Non-pigmented ciliary epithelial cell (primary cell): ENCODE results near the gene GPR183.
A peak's percentile ranks its signal among the peaks of the same experiment; 100 is the strongest.

Experiments
- DNase-seq: peaks from one replicate; pipeline ENCODE4 v3.0.0-alpha.2; 2010; ENCODE audit warnings: low read depth

GPR183 gene, protein sequence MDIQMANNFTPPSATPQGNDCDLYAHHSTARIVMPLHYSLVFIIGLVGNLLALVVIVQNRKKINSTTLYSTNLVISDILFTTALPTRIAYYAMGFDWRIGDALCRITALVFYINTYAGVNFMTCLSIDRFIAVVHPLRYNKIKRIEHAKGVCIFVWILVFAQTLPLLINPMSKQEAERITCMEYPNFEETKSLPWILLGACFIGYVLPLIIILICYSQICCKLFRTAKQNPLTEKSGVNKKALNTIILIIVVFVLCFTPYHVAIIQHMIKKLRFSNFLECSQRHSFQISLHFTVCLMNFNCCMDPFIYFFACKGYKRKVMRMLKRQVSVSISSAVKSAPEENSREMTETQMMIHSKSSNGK

DNA sequence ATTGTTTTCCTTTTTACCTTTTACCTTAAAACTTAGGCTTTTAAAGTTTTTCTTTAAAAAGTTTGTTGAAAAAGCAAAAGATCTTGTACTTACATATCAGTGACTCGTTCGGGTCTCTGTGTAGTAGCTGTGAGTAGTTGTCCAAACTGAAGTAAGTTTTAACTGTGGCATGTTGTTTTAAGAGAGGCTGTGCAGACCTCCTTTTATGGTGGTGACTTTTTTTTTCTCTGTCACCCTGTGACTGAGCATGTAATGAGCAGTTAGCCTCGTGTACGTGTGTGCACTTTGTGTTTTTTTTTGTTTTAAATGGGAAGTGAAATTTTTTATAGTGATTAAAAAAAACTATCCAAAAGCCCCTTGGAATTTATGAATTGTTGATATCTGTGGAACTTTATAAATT lies at the start of gene GPR183:
Gene GPR183, minus strand, starts transcription at position 153 of the 400 bp plus-strand sequence. CDS start 11,254 bp downstream, outside the sequence.
- no peak for DNase-seq

DNA sequence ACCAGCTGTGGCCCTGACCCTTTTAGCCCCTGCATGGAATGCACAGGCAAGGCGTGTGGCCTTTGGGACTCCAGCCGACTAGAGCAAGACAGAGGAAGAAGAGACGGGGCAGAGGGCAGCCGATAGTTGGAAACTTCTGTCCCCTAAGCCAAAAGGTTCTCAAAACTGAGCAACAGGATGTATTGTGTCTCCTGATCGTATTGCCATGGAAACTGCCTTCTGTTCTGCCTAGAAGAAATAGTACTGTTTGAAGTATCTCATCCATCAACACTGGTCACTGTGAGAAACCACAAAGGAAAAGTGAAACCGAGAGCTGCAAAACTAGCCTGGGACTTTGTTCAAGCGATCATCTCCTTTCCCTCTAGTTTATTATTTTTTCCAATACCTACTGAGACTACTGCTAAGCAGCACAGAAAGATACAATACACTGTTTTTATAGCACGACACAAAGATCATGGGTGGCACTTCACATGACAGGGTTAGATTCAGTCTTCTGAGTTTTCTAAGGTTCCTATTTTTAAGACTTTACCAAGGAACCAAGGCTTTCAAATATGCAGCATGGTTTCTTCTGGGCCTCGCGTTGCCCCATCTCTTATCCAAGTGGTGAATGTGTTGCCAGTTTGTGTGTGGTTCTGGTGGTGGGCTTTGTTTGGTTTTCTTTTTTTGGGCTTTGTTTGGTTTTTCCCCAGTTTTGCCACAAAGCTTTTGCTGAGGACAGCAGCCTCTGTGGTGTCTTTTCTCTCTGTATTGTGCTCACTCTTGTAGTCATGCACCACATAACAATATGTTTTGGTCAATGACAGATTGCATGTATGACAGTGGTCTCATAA lies 49.3 kb upstream of the GPR183 start:
- peak; percentile 70 for DNase-seq

DNA sequence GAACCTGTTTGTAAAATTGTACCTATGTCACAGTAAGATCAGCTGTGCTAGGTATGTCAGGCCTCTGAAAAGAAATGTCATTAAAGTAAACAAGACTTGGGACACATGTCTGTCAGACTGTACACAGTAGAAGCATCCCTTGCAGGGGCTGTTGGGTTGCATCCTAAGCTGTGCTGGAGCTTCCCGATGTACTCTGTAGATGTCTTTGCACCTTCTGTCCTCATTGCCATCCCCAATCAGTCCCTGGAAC lies 48.7 kb upstream of the GPR183 start:
- DNase-seq: no peak

DNA sequence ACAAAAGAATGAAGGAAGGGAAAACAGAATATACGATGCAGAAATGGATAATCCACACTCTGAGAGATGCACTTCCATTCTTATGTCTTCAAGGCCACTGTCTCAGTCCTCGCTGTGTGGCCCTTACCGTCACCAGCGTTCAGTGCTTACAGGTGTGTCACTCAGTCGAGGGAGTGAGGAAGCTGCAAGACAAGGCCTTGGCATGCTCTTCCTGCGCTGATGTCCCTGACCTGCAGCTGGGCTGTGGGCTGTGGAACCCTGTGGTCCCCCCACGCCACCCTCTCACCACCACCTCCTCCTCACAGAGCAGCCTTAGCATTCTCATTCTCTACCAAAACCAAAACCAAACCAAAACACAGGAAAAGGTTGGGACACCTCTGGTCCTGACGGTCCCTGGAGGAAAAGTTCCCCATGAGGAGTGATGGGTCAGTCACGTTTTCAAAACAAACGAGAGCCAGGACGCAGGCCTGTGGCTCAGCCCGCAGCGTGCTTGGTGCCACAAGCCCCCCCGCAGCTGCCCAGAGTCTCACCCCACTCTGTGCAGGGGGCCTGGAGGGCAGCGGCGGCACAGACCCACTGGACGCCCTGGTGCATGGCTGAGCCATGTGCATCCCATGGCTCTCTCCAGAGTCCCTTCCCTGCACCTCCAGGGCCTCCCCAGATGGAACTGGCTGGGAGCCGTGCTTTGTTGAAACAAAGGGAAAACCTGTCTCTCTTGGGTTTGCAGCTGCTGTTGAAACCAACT lies 48.2 kb upstream of the GPR183 start:
- DNase-seq: no peak

DNA sequence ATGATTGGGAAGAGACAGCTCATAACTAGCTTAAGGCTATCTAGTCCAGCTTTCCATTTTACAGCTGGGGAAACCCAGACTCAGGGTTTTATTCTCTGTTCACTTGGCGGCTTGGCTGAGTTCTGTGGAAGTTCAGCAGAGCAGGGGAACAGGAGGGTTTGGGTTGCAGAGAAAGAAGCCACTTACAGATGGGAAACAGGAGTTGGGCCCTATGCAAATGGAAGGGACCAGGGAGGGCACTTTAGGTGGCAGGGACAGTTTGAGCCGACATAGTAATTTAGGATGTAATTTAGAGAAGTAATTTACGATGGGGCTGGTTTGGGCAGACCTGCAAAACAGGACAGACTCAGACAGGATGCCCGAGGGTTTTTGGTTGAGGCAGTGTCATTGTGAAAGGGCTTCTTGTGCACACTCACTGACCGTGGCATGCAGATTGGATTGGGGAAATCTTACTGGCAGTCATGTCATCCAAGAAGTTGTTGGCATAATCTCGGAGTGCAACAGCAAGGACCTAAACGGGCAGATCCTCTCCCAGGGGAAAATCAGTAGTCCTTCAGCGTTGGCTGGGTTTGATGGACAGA lies 47.3 kb upstream of the GPR183 start:
- DNase-seq: no peak

DNA sequence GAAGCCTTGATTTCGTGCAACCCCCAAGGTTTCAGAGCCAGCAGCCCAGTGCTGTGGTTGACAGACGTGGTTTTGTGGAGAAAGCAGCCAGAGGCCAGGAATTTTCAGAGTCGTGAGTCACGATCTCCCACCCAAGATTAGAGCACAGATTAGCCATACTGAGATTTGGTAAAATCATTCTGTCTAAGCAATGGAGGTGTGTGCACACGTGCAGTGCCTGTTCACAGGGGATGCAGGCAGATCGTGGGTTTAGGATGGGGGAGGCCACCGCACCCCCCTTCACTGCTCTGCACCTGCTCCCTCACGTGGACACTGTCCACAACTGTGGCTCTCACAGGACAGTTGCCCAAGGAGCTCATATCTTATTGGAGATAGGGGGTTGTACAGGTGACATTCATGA lies 46.6 kb upstream of the GPR183 start:
- DNase-seq: peak; percentile 11

DNA sequence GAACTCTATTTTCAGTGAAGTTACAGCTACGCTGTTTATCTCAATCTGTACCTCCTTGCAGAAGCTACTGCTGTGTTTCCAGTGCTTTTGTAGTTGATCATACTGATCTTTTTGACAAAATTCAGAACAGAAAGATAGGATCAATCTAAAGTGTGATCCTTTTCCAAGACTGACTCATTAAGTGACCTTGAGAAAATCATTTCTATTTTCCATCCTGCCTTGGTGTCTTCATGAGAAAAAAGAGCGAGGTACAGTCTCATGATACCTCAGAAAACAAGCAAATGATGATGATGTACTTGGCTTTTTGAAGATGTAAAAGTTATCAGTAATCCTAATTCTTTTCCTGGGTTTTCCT lies 46.0 kb upstream of the GPR183 start:
- DNase-seq: no peak

DNA sequence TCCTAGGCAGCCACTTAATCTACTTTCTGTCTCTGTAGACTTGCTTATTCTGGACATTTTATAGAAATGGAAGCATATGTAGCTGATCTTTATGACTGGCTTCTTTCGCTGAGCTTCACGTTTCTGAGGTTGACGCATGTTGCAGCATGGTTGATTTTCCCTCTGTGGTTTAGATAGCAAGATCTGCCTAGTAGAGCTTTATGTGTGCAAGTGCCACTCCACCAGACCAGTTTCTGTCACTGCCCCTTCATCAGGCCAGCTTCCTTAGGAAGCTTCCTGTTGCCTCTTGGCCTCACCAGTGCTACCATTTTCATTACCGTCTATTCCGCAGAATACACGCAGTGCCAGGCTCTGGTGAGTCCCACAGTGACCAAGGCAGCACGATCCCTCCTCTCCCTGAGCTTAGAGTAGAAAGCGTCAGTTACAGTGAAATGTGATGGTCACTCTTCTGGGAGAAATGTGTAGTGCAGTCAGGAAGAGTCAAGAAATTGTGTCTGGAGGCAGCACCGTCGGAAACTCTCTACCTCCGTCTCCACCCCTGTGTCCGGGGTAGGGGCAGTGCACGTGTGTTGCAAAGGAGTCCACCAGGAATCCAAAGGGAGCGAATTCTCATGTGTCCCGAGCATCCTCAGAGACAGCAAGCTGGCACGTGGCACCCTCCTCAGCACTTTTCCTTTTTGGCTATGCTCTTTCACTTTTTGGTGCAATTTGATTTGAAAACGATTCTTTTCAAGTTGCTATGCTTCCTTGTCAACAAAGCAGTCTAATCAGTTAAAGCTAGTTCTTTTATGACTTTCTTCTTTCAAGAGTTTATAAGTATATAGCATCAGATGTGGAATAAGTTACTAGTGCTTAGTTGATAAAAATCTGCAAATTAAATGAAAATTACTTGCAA lies 45.4 kb upstream of the GPR183 start:
- no peak for DNase-seq

DNA sequence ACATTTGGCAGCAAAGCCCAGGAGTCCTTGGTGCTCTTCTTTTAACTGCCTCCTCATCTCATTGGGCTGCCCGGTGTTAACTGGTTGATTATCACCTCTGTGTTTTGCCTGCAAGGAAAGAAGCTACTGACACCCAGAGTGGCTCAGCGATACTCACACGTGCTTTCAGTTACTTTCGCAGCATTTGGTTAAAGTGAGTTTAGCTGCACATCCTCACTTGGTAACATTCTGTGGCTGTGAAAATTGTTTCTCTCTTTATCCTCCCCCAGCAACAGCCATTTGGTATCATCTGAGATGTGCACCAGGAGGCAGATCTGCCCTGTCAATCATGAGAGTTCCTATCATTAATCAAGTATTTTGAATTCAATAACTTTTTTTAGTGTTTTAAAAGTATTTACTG lies 44.6 kb upstream of the GPR183 start:
- DNase-seq: no peak

DNA sequence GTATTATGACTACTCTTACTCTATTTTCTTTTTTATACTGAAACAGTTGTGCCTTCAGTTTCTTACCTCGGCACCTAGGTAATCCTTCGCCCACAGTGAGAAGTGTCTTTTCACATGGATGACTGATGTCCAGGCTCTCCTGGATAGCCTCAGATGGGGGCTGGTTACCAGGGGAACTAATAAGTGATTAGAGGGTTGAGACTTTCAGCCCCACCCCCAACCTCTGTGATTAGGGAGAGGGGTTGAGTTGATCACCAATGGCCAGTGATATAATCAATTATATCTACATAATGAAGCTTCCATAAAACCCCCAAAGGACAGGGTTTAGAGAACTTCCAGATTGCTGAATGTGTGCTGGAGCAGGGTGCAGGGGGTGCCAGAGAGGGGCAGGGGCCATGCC lies 43.0 kb upstream of the GPR183 start:
- no peak for DNase-seq

DNA sequence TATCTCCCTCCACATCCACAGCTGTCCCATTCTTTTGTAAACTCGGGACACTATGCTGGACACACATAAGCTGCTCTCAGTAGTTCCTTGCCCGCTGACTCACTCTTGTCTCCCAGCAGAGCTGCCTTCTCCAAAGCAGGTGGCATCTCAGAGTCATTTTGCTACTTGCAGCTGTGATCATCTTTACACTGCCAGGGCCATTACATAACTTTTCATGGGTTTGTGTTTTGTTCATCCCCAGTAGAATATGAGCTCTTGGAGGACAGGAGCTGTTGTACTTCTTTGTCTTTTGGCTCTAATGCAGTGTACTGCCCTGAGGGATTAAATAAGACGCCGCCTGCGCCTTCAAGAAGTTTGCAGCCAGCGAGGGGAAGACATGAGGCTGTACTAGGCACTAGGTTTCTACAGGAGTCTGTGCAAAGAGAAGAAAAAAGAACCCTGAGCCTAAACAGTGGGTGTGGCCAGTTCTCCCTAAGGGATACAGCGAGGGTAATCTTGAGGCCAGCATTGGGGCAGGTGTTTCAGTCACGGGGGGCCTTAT lies 40.8 kb upstream of the GPR183 start:
- DNase-seq: no peak

DNA sequence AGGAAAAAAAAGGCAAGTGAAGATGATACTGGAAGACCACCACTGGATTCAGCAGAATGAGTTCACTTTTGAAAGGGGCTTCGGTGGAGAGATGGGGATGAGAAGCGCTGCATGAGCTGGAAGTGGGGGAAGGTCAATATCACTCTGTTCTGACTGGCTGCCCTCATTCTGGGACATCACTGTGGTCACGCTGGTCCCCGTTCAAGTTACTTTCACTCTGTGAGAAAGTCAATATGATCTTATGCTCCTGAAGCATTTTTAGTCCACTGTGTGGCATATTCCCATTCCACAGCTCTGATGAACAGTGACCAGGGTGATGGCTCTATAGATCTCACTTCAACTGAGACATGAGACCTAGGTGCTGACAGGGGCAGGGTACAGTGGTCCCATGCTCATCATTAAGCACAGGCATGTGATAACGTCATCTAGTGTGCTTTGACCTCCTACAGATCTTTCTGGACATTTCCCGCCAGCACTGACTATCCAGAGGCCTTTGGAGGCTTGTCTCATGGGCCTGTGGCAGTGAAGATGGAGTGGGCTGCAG lies 40.2 kb upstream of the GPR183 start:
- no peak for DNase-seq

DNA sequence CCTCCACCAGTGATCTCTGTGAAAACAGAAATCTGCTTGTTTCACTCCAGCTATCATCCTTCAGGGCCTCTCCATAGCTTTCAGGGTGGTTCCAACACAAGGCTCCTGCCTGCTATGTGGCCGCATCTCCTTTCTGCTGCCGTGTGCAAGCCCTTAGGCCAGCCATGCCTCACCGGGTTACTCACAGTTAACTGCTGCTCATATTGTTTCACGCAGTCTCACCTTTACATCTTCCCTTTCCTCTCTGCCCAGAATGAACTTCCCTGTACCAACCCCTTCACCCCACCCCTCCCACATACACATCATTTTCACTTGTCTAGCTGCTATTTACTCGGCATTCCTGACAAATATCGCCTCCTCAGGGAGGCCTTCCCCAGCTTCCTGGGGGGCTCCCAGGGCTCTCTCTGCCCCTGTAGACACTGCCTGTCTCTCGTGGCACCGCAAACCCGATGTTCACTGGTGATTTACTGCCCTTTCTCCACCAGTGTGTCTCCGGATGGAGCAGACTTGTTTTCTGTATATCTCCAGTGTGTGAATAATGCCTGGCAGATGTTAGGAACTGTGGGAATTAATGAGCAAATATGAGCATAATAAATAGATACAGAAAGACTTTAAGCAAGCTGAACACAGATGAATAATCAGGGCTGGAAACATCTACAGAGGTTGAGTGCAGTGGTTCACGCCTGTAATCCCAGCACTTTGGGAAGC lies 39.3 kb upstream of the GPR183 start:
- no peak for DNase-seq

DNA sequence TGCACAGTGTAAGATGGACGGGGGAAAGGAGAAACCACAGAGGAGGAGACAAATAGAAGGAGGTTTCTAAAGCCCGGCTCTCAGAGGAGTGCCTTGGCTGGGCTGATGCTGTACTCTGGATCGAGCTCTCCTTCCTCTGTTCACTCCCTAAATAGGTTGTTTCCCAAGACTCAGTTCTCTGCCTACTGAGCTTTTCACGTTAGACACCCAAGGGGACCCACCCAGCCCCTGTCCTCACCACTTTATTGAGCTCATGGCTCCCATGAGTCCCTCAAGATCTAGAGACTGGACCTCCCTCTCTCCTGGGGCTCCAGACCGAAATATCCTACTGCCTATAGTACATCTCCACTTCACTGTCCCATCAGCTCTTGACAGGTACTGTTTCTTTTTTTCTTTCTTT lies 38.1 kb upstream of the GPR183 start:
- no peak for DNase-seq

DNA sequence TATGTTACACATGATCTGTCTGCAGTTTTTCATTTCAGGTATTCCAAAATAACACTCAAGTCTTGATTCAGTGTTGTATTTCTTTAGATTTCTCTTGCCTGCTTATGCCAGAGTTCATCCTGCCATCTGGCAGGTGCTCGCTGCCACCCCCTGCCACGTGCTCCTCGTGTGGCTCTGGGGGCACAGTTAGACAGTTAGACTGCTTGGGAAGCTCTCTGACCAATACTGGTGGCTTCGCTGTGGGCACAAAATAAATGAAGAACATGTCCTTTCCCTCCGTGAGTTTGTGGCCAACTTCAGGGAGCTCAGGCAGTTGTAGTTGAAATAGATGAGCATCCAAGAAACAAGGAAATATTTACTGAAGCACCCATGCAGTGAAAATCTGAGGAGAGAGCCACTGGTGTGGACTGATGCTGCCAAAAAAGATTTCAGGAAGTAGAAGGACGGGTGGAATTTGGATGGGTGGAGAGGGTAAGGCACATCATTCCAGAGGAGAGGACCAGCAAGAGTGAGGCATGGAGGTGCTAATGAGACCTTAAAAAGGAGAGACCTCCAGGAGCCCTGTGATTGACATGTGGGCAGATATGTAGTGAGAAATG lies 37.5 kb upstream of the GPR183 start:
- no peak for DNase-seq

DNA sequence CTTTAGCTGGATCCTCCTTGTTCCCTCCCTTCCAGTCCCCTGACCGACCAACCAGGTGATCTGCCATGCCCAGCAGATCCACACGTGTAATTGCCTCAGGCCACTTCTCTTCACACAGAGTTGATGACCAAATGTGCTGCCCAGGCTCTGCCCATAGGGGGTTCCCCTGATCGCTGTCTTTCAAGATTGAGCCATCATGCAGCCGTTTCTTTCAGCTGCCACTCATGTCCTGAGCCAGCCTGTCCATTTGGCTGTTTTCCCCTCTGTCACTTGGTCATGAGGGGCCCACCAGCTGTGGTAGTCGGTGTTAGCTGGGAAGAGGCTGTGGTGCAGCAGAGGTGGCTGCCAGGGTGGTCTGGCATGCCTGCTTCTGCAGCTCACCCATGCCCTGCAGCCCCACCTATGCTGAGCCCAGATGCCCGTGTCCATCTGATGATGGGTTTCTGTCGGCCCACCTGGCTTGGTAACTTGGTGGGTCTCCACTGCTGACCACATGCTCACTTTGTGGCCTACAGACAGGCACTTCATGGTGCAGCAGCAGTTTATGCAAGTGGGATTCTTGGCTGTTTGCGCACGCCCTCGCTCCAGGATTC lies 35.6 kb upstream of the GPR183 start:
- no peak for DNase-seq

DNA sequence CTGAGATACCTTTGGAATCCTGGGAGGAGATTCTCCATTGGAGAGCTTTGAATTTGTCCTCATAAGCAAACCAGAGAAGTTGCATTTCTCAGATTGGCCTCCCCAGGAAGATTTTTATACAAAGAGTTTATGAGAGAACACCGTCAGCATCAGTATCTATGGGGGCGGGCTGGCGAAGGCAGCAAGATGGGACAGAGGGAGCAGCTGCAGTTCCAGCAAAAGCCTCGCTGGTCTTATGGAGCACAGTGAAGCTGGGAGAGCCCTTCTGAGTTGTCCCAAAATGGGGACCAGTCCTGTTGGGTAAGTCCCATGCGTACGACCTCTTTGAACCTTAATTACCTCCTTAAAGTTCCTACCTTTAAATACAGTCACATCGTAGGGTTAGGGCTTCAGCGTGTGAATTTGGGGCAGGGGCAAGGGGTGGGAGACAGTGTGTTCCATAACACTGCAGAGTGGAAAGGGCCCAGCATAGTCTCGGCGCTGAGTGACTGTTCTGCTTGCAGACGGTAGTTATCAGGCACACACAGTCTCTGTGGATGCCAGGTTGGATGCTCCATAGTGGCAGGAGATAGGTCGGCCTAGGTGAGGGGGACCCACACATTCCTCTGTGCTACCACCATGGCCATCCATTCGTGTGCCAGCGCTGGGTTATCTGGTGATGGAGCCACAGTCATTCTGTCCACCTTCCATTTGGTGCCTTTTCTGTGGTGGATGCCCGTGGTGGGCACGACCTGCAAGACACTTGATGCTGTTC lies 34.9 kb upstream of the GPR183 start:
- no peak for DNase-seq

DNA sequence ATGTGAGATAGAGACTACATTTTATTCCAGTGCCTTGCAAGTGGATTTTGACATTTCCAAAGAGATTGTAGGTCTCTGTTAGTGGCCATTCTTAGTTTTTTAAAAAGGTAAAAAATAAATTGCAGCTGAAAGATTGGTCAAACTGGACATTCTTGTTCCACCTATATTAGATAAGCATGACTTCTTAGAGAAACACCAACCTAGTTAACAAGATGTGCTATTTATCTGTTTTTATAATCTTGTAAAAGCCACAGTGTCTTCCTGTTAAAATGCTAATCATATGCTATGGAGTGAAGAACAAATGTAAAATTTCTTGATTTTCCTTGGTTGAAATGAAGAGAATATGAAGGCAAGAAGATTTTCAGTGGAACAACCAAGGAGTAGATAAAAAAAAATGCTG lies 33.4 kb upstream of the GPR183 start:
- DNase-seq: no peak
